ENCODE measurements around the gene NDUFS8.
A peak's percentile ranks its signal among the peaks of the same experiment; 100 is the strongest.

NDUFS8 gene

GRCh38 chr11:67996622-67997474 lies 33.6 kb upstream of the NDUFS8 start:
- no peak overlapping the region for H3K27ac ChIP-seq (ENCODE audit: low read depth, low read length)
- H3K36me3 ChIP-seq (ENCODE audit: control insufficient read depth, insufficient read depth, low read length): no peaks in the 10 kb centered on the region
- H3K9ac ChIP-seq (ENCODE audit: low read length): no peak overlapping the region
- no peaks in the 10 kb centered on the region for H3K27me3 ChIP-seq (ENCODE audit: control insufficient read depth, insufficient read depth, low read length)
- no peaks in the 10 kb centered on the region for H3K4me1 ChIP-seq (ENCODE audit: control insufficient read depth, insufficient read depth, low read length)
- H3K4me3 ChIP-seq (ENCODE audit: low read length): peak overlapping the region; percentile 25

DNA sequence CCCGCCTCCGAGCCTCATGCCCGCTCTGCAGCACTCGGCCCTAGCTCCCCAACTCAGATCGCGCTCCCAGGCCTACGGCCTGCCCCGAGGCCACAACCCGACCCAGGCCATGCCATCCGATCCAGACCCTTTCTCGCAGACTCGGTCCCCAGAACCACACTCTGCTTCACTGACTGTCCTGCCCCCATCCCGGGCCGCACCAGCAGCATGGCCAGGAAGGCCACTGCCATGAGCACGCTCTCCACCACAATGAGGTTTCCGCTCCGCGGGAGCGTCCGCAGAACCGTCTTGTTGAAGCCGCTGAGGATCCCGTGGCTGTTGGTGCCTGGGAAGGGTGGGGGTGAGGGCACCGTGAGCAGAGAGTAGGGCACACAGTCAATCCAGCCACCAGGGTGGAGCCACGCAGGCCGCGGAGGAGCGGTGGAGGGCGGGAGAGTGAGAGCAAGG lies 33.0 kb upstream of the NDUFS8 start:
- no peaks in the 10 kb centered on the region for H3K27me3 ChIP-seq (ENCODE audit: control insufficient read depth, insufficient read depth, low read length)
- H3K27ac ChIP-seq (ENCODE audit: low read depth, low read length): no peak overlapping the region
- H3K4me3 ChIP-seq (ENCODE audit: low read length): peak overlapping the region; percentile 15
- H3K9ac ChIP-seq (ENCODE audit: low read length): no peak overlapping the region
- no peaks in the 10 kb centered on the region for H3K36me3 ChIP-seq (ENCODE audit: control insufficient read depth, insufficient read depth, low read length)
- H3K4me1 ChIP-seq (ENCODE audit: control insufficient read depth, insufficient read depth, low read length): no peaks in the 10 kb centered on the region

DNA sequence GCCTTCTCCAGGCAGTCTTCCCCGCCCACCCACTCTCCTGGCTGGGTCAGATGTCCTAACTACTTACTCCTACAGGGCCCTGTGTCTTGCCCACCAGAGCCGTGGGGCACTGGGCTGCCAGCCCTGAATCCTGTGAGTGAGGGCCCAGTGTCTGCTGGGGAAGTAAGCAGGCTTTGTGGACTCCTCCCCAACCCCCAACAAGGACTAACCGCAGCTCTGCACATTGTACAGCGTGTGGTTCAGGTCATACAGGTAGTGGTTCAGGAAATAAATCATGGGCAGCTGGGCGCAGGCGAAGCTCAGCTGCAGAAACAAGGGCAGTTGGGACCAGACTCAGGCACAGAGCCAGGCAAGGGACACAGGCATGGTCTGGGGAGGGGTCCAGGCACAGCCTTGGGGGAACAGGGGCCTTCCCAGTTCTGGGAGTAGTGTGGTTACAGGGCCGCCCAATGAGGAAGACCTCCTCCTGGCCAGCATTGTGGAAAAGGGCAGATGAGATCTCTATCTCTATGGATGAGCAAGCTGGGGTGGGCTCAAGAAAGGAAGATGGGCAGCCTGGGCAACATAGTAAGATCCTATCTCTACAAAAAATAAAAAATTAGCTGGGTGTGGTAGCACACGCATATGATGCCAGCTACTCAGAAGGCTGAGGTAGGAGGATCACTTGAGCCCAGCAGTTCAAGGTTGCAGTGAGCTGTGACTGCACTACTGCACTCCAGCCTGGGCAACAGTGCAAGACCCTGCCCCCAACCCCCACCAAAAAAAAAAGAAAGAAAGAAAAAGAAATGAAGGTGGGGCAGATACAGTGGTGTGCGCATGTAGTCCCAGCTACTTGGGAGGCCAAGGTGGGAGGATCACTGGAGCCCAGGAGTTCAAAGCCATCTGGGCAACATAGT lies 32.1 kb upstream of the NDUFS8 start:
- Histone ChIP-seq H3K27ac (ENCODE audit: low read depth, low read length) (no peak overlapping the region), H3K4me1 (ENCODE audit: control insufficient read depth, insufficient read depth, low read length) (no peaks in the 10 kb centered on the region), H3K27me3 (ENCODE audit: control insufficient read depth, insufficient read depth, low read length) (no peaks in the 10 kb centered on the region), H3K36me3 (ENCODE audit: control insufficient read depth, insufficient read depth, low read length) (no peaks in the 10 kb centered on the region), H3K4me3 (ENCODE audit: low read length) (no peak overlapping the region), H3K9ac (ENCODE audit: low read length) (no peak overlapping the region)

DNA sequence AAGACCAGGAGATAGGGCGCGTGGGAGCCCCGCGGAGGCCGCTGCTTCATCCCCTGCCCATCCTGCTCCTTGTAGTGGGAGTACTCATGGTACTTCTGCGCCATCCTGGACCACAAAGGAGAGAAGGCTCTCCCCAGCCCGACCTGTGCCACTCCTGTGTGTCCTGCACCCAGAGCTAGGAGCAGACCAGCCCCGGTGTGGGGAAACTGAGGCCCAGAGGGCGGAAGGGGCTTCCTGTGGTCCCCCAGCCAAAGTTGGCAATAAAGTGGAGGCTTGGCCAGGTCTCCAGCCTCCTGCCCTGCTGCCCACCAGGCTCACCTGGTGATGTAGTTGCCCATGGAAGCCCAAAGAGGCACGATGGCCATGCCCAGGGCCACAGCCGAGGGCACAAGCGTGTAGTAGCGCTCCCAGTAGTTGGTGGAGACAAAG lies 31.3 kb upstream of the NDUFS8 start:
- H3K9ac ChIP-seq (ENCODE audit: low read length): no peak overlapping the region
- H3K27ac ChIP-seq (ENCODE audit: low read depth, low read length): no peak overlapping the region
- no peaks in the 10 kb centered on the region for H3K27me3 ChIP-seq (ENCODE audit: control insufficient read depth, insufficient read depth, low read length)
- no peak overlapping the region for H3K4me3 ChIP-seq (ENCODE audit: low read length)
- H3K36me3 ChIP-seq (ENCODE audit: control insufficient read depth, insufficient read depth, low read length): no peaks in the 10 kb centered on the region
- no peaks in the 10 kb centered on the region for H3K4me1 ChIP-seq (ENCODE audit: control insufficient read depth, insufficient read depth, low read length)

GRCh38 chr11:67999704-68000103 lies 30.8 kb upstream of the NDUFS8 start:
- Histone ChIP-seq H3K4me1 (ENCODE audit: control insufficient read depth, insufficient read depth, low read length) (no peaks in the 10 kb centered on the region), H3K27ac (ENCODE audit: low read depth, low read length) (no peak overlapping the region), H3K36me3 (ENCODE audit: control insufficient read depth, insufficient read depth, low read length) (no peaks in the 10 kb centered on the region), H3K9ac (ENCODE audit: low read length) (no peak overlapping the region), H3K4me3 (ENCODE audit: low read length) (no peak overlapping the region), H3K27me3 (ENCODE audit: control insufficient read depth, insufficient read depth, low read length) (no peaks in the 10 kb centered on the region)

- Histone ChIP-seq H3K4me3 (ENCODE audit: low read length) (peak overlapping the region; percentile 16), H3K9ac (ENCODE audit: low read length) (no peak overlapping the region), H3K4me1 (ENCODE audit: control insufficient read depth, insufficient read depth, low read length) (no peaks in the 10 kb centered on the region), H3K27ac (ENCODE audit: low read depth, low read length) (no peak overlapping the region), H3K27me3 (ENCODE audit: control insufficient read depth, insufficient read depth, low read length) (no peaks in the 10 kb centered on the region), H3K36me3 (ENCODE audit: control insufficient read depth, insufficient read depth, low read length) (no peaks in the 10 kb centered on the region)
Observed at GRCh38 chr11:68002575-68002937, 27.9 kb upstream of the NDUFS8 start.

DNA sequence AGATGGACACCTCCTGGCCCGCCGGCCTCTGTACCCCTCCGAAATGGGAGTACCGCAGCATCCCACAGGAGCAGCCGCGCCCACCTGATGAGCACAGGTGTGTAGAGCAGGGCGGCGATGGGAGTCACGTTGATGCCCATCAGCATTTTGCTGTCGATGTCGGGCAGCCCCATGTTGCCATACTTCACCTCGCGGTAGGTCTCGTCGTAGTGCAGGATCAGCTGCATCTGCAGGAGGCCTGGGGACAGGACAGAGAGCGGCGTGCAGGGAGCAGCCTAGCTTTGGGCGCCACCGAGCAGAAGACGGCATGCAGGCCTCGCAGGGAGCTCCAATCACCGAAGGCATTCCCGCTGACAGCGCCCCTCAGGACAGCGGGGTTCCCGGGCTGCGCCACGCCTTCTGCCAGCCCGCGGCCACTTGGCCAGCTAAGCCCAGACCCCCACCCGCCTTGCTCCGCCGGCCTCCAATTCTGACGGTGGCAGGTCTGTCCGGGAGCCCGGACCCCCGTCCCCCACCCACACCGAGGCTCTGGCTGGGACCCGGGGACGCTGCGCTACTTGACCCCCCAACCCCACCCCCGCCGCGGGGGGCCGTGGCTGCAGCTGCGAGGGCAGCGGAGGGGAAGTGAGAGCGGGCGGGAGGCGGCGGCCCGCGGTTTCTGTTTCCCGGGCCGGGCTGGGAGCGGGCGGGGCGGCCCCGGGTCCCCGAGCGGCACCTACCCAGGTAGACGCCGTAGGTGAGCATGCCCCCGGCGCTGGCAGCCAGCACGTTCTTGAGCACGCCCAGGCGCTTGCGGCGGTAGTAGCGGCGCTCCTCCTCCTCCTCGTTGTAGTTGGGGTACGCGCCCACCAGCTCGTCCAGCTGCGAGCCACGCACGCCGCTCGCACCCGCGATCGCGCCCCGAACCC lies 27.3 kb upstream of the NDUFS8 start:
- Histone ChIP-seq H3K9ac (ENCODE audit: low read length) (no peak overlapping the region), H3K27ac (ENCODE audit: low read depth, low read length) (peak overlapping the region; percentile 38), H3K4me3 (ENCODE audit: low read length) (peak overlapping the region; percentile 66), H3K27me3 (ENCODE audit: control insufficient read depth, insufficient read depth, low read length) (no peaks in the 10 kb centered on the region), H3K4me1 (ENCODE audit: control insufficient read depth, insufficient read depth, low read length) (no peaks in the 10 kb centered on the region), H3K36me3 (ENCODE audit: control insufficient read depth, insufficient read depth, low read length) (no peaks in the 10 kb centered on the region)

DNA sequence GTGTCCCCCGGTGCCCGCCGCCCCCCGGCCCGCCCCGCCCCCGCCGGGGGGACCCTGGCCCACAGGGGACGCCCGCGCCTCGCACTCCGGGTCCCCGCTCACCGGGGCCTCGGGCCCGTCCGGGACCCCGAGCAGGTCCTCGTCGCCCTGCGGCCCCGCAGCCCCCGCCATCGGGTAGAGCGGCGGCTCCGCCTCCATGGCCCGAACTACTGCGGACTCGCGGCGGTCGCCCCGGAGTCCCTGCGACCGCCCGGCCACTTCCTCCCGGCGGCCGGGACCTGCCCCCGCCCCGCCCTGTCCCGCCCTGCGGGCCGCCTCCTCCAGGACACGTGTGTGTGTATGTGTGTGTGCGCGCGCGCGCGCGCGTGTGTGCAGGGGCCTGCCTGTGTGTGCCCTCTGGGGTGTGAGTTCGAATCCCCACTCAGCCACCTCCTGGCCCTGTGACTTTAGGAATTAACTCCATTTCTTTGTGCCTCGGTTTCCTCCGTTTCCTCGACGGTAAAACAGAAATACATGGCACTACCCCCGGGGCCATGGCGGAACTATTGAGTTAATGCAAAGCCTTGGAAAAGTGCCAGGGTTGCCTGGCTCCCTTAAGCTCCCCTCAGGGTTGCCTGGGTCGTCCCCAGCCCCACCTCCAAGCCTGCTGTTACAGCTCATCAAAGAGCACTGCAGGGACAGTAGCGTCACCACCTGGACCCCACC lies 26.5 kb upstream of the NDUFS8 start, which contains the start of gene UNC93B1:
UNC93B1 (minus strand) TSS at position 252 of the 705 bp plus-strand sequence; CDS start at position 198, 54 bp downstream.
- Histone ChIP-seq H3K9ac (ENCODE audit: low read length) (no peak within 1 kb of the TSS), H3K36me3 (ENCODE audit: control insufficient read depth, insufficient read depth, low read length) (no peaks in the 10 kb centered on the region), H3K4me1 (ENCODE audit: control insufficient read depth, insufficient read depth, low read length) (no peaks in the 10 kb centered on the region), H3K27ac (ENCODE audit: low read depth, low read length) (peak within 1 kb of the TSS; percentile 38), H3K27me3 (ENCODE audit: control insufficient read depth, insufficient read depth, low read length) (no peaks in the 10 kb centered on the region), H3K4me3 (ENCODE audit: low read length) (peak within 1 kb of the TSS; percentile 66)

- Histone ChIP-seq H3K27ac (ENCODE audit: low read depth, low read length) (no peak overlapping the region), H3K36me3 (ENCODE audit: control insufficient read depth, insufficient read depth, low read length) (no peaks in the 10 kb centered on the region), H3K4me3 (ENCODE audit: low read length) (peak overlapping the region; percentile 66), H3K4me1 (ENCODE audit: control insufficient read depth, insufficient read depth, low read length) (peaks cover 1% of the 10 kb centered on the region), H3K9ac (ENCODE audit: low read length) (no peak overlapping the region), H3K27me3 (ENCODE audit: control insufficient read depth, insufficient read depth, low read length) (no peaks in the 10 kb centered on the region)
Observed at GRCh38 chr11:68004551-68005335, 25.7 kb upstream of the NDUFS8 start.

GRCh38 chr11:68006606-68007166 lies 23.8 kb upstream of the NDUFS8 start:
- Histone ChIP-seq H3K27me3 (ENCODE audit: control insufficient read depth, insufficient read depth, low read length) (no peaks in the 10 kb centered on the region), H3K4me3 (ENCODE audit: low read length) (no peak overlapping the region), H3K4me1 (ENCODE audit: control insufficient read depth, insufficient read depth, low read length) (peaks cover 12% of the 10 kb centered on the region), H3K27ac (ENCODE audit: low read depth, low read length) (no peak overlapping the region), H3K36me3 (ENCODE audit: control insufficient read depth, insufficient read depth, low read length) (no peaks in the 10 kb centered on the region), H3K9ac (ENCODE audit: low read length) (no peak overlapping the region)

Measured in rectal smooth muscle tissue (tissue), 1 donor.